Testis (tissue), 2 donors: ENCODE data around the gene TTLL10.

Experiments used
- CTCF ChIP-seq, 3 experiments: fragments of 450-650 bp in 2 of 3; fragments of 200-600 bp in 1 of 3; sonication (generic) in 1 of 3; IDR thresholded peaks; one replicate each; pipeline ENCODE4 v1.5.1; 2016 to 2019; ENCODE audit warnings: antibody characterized with exemption in 3 of 3, mild to moderate bottlenecking in 2 of 3, moderate library complexity in 1 of 3
- POLR2A ChIP-seq: fragments of 450-650 bp; IDR thresholded peaks from one replicate; pipeline ENCODE4 v1.6.1; 2017; ENCODE audit warnings: antibody characterized with exemption, mild to moderate bottlenecking, moderate library complexity

GRCh38 chr1:1144122-1144842, 29.4 kb upstream of the TTLL10 start:
- no peak for TF ChIP-seq POLR2A
- no peak for TF ChIP-seq CTCF (IDR thresholded peaks at IDR 0.05)
